ENCODE data around the gene IL17RC. TPM values are rescaled to one million over a fixed set of nuclear protein-coding genes. Genes with fewer than 3 reads are reported as not detected.
A peak's percentile ranks its signal among the peaks of the same experiment; 100 is the strongest.

The IL17RC gene
- total RNA-seq, 1 experiment from 2014 or later, result 6.8 TPM

- Histone ChIP-seq H3K36me3 (no peaks in the 10 kb centered on the region), H3K4me3 (no peak overlapping the region), H3K27ac (no peak overlapping the region), H3K9me3 (replicated peaks) (no peaks in the 10 kb centered on the region), H3K4me1 (peaks cover 32% of the 10 kb centered on the region), H3K27me3 (no peaks in the 10 kb centered on the region)
- DNase-seq, result peak in 1 of 2 experiments; percentile 47
These were observed 38.9 kb downstream of the IL17RC start for GRCh38 chr3:9955611-9956352.

GRCh38 chr3:9957214-9957613 is 40.3 kb downstream of the IL17RC start:
- Histone ChIP-seq H3K9me3 (replicated peaks) (no peaks in the 10 kb centered on the region), H3K4me1 (peaks cover 27% of the 10 kb centered on the region), H3K36me3 (no peaks in the 10 kb centered on the region), H3K27ac (no peak overlapping the region), H3K27me3 (no peaks in the 10 kb centered on the region), H3K4me3 (no peak overlapping the region)
- peak in 1 of 2 experiments; percentile 26 for DNase-seq

- no peaks in the 10 kb centered on the region for H3K4me1 ChIP-seq
- H3K4me3 ChIP-seq, result no peak overlapping the region
- no peak for DNase-seq
- H3K27me3 ChIP-seq, result no peaks in the 10 kb centered on the region
- no peak overlapping the region for H3K27ac ChIP-seq
- no peaks in the 10 kb centered on the region for H3K9me3 ChIP-seq (replicated peaks)
- peaks cover 24% of the 10 kb centered on the region for H3K36me3 ChIP-seq
These were observed 48.4 kb downstream of the IL17RC start for GRCh38 chr3:9965200-9965875.

GRCh38 chr3:9966841-9967240 is 49.9 kb downstream of the IL17RC start:
- Histone ChIP-seq H3K9me3 (replicated peaks) (no peaks in the 10 kb centered on the region), H3K36me3 (peaks cover 35% of the 10 kb centered on the region), H3K27me3 (no peaks in the 10 kb centered on the region), H3K4me3 (no peak overlapping the region), H3K27ac (no peak overlapping the region), H3K4me1 (no peaks in the 10 kb centered on the region)
- no peak for DNase-seq

GRCh38 chr3:9969632-9970019 is 52.7 kb downstream of the IL17RC start:
- Histone ChIP-seq H3K36me3 (peaks cover 53% of the 10 kb centered on the region), H3K9me3 (replicated peaks) (no peaks in the 10 kb centered on the region), H3K27ac (no peak overlapping the region), H3K4me1 (no peaks in the 10 kb centered on the region), H3K4me3 (no peak overlapping the region), H3K27me3 (no peaks in the 10 kb centered on the region)
- no peak for DNase-seq

GRCh38 chr3:9970020-9970652 is 53.2 kb downstream of the IL17RC start:
- no peak overlapping the region for H3K27ac ChIP-seq
- no peak overlapping the region for H3K4me3 ChIP-seq
- H3K4me1 ChIP-seq, result no peaks in the 10 kb centered on the region
- DNase-seq, result no peak
- H3K36me3 ChIP-seq, result peaks cover 54% of the 10 kb centered on the region
- H3K27me3 ChIP-seq, result no peaks in the 10 kb centered on the region
- no peaks in the 10 kb centered on the region for H3K9me3 ChIP-seq (replicated peaks)

GRCh38 chr3:9976721-9977709 is 60.1 kb downstream of the IL17RC start:
- peak; percentile 31 to 40 for DNase-seq

GRCh38 chr3:9978710-9979305 is 61.9 kb downstream of the IL17RC start:
- H3K27me3 ChIP-seq, result no peaks in the 10 kb centered on the region

More at GRCh38 chr3:9976721-9977709, 60.1 kb downstream of the IL17RC start:
- Histone ChIP-seq H3K27ac (no peak overlapping the region; the same call in 1 of the 2 replicates), H3K9me3 (replicated peaks) (no peaks in the 10 kb centered on the region), H3K4me3 (no peak overlapping the region), H3K36me3 (peaks cover 25% of the 10 kb centered on the region), H3K4me1 (no peaks in the 10 kb centered on the region; the same call in 1 of the 2 replicates), H3K27me3 (no peaks in the 10 kb centered on the region)

GRCh38 chr3:9980251-9980650 is 63.4 kb downstream of the IL17RC start:
- no peaks in the 10 kb centered on the region for H3K9me3 ChIP-seq (replicated peaks)
- no peak overlapping the region for H3K27ac ChIP-seq
- no peak overlapping the region for H3K4me3 ChIP-seq
- no peaks in the 10 kb centered on the region; the same call in 1 of the 2 replicates for H3K4me1 ChIP-seq
- peaks cover 11% of the 10 kb centered on the region for H3K36me3 ChIP-seq
- no peaks in the 10 kb centered on the region for H3K27me3 ChIP-seq
- DNase-seq, result no peak

More at GRCh38 chr3:9978710-9979305, 61.9 kb downstream of the IL17RC start:
- Histone ChIP-seq H3K9me3 (replicated peaks) (no peaks in the 10 kb centered on the region), H3K27ac (no peak overlapping the region), H3K36me3 (peaks cover 15% of the 10 kb centered on the region), H3K4me1 (no peaks in the 10 kb centered on the region; the same call in 1 of the 2 replicates), H3K4me3 (no peak overlapping the region)
- DNase-seq, result no peak

Other genes starting within 250 kb of the IL17RC start
- gene CPNE9, start 213.3 kb upstream of the IL17RC start, total RNA-seq (2014; rRNA removed; shearing (Covaris generic)), result 0.06 TPM in 1 of 2 replicates, not detected in the other
- gene BRPF1, start 185.4 kb upstream of the IL17RC start, total RNA-seq (2014; rRNA removed; shearing (Covaris generic)), result 22.0 and 23.4 TPM in 2 replicates
- gene OGG1, start 167.1 kb upstream of the IL17RC start, total RNA-seq (2014; rRNA removed; shearing (Covaris generic)), result 32.2 and 35.0 TPM in 2 replicates
- 5.8 TPM in 2 replicates for gene CAMK1, start 147.2 kb upstream of the IL17RC start, total RNA-seq (2014; rRNA removed; shearing (Covaris generic))
- gene TADA3, start 124.6 kb upstream of the IL17RC start, total RNA-seq (2014; rRNA removed; shearing (Covaris generic)), result 58.5 and 59.3 TPM in 2 replicates
- gene ARPC4, start 124.0 kb upstream of the IL17RC start, total RNA-seq (2014; rRNA removed; shearing (Covaris generic)), result 87.4 and 96.9 TPM in 2 replicates
- 7.0 and 14.9 TPM in 2 replicates for gene TTLL3, start 106.8 kb upstream of the IL17RC start, total RNA-seq (2014; rRNA removed; shearing (Covaris generic))
- gene RPUSD3, start 73.1 kb upstream of the IL17RC start, total RNA-seq (2014; rRNA removed; shearing (Covaris generic)), result 30.0 and 34.0 TPM in 2 replicates
- gene CIDEC, start 36.8 kb upstream of the IL17RC start, total RNA-seq (2014; rRNA removed; shearing (Covaris generic)), result not detected in 2 replicates
- 40.3 and 41.0 TPM in 2 replicates for gene JAGN1, start 26.5 kb upstream of the IL17RC start, total RNA-seq (2014; rRNA removed; shearing (Covaris generic))
- 0.05 and 0.12 TPM in 2 replicates for gene IL17RE, start 14.2 kb upstream of the IL17RC start, total RNA-seq (2014; rRNA removed; shearing (Covaris generic))
- 8.1 and 8.3 TPM in 2 replicates for gene CRELD1, start 16.7 kb downstream of the IL17RC start, total RNA-seq (2014; rRNA removed; shearing (Covaris generic))
- gene PRRT3, start 35.3 kb downstream of the IL17RC start, total RNA-seq (2014; rRNA removed; shearing (Covaris generic)), result 1.3 and 2.1 TPM in 2 replicates
- 68.5 and 68.9 TPM in 2 replicates for gene EMC3, start 69.7 kb downstream of the IL17RC start, total RNA-seq (2014; rRNA removed; shearing (Covaris generic))
- 31.1 and 39.0 TPM in 2 replicates for gene FANCD2, start 109.3 kb downstream of the IL17RC start, total RNA-seq (2014; rRNA removed; shearing (Covaris generic))
- not detected in 2 replicates for gene FANCD2OS, start 191.2 kb downstream of the IL17RC start, total RNA-seq (2014; rRNA removed; shearing (Covaris generic))
- 115 and 119 TPM in 2 replicates for gene BRK1, start 198.6 kb downstream of the IL17RC start, total RNA-seq (2014; rRNA removed; shearing (Covaris generic))
- gene VHL, start 224.7 kb downstream of the IL17RC start, total RNA-seq (2014; rRNA removed; shearing (Covaris generic)), result 58.3 and 63.8 TPM in 2 replicates
- gene IRAK2, start 247.8 kb downstream of the IL17RC start, total RNA-seq (2014; rRNA removed; shearing (Covaris generic)), result 8.1 TPM in 2 replicates

Data from SJCRH30 (cell line).